Measurements from ENCODE around the gene ARID1A. TPM values are rescaled to one million over a fixed set of nuclear protein-coding genes. Genes with fewer than 3 reads are reported as not detected.

ARID1A gene
- total RNA-seq, 4 donors from 2014 or later, result 25.8 to 48.4 (median 40.6) TPM

- TF ChIP-seq CTCF (IDR thresholded peaks at IDR 0.05), result no peak
Observed at GRCh38 chr1:26693599-26694572, 1.9 kb upstream of the ARID1A start.

GRCh38 chr1:26694638-26695355 lies 1.0 kb upstream of the ARID1A start:
- TF ChIP-seq CTCF (IDR thresholded peaks at IDR 0.05), result no peak
- DNase-seq (ENCODE audit: low spot score) (no peak), ATAC-seq (ENCODE audit: low FRiP score) (no peak)

More at GRCh38 chr1:26693599-26694572, 1.9 kb upstream of the ARID1A start:
- DNase-seq (ENCODE audit: low spot score) (no peak), ATAC-seq (ENCODE audit: low FRiP score) (no peak)

GRCh38 chr1:26696119-26696653 lies 371 bp downstream of the ARID1A start:
- no peak for DNase-seq (ENCODE audit: low spot score)
- no peak for TF ChIP-seq CTCF (IDR thresholded peaks at IDR 0.05)
- ATAC-seq (ENCODE audit: low FRiP score), result no peak

- DNase-seq (ENCODE audit: low spot score) (no peak), ATAC-seq (ENCODE audit: low FRiP score) (no peak)
- no peak for TF ChIP-seq CTCF (IDR thresholded peaks at IDR 0.05)
Observed at GRCh38 chr1:26696654-26697430, 1.0 kb downstream of the ARID1A start.

GRCh38 chr1:26697431-26697977 lies 1.7 kb downstream of the ARID1A start:
- no peak for ATAC-seq (ENCODE audit: low FRiP score)
- TF ChIP-seq CTCF (IDR thresholded peaks at IDR 0.05), result no peak
- no peak for DNase-seq (ENCODE audit: low spot score)
